ENCODE data around the gene STPG2. TPM values are rescaled to one million over a fixed set of nuclear protein-coding genes. Genes with fewer than 3 reads are reported as not detected.

STPG2 gene
- total and polyA plus RNA-seq, 10 of the 15 experiments (the other 5 are each of a cell fraction or from before 2014, with no cell fraction given) = 0.13 to 0.24 TPM; not detected in 8

GRCh38 chr4:97762115-97762512 is 381.2 kb downstream of the STPG2 start:
- H3K4me2 ChIP-seq (ENCODE audit: control insufficient read depth, insufficient read depth) = no peak overlapping the region
- H3K9ac ChIP-seq (ENCODE audit: control insufficient read depth, insufficient read depth, low read length) = no peak overlapping the region
- no peaks in the 10 kb centered on the region for H3K9me3 ChIP-seq (replicated peaks; ENCODE audit: control insufficient read depth, insufficient read depth, low read length)
- no peak overlapping the region for H2AFZ ChIP-seq (ENCODE audit: control insufficient read depth, low read depth, low read length)
- intact Hi-C loops (cut with micrococcal nuclease; ENCODE audit: unreplicated experiment) = no loop called here
- no peaks in the 10 kb centered on the region for H3K4me1 ChIP-seq (ENCODE audit: control insufficient read depth, insufficient read depth, low read length)
- no peak overlapping the region for H3K27ac ChIP-seq (ENCODE audit: control insufficient read depth, insufficient read depth)
- no peaks in the 10 kb centered on the region for H3K27me3 ChIP-seq (replicated peaks in 1 of 2; ENCODE audit: control insufficient read depth in 2 of 2, insufficient read depth in 2 of 2, low read length in 1 of 2)
- H4K20me1 ChIP-seq (ENCODE audit: control insufficient read depth, insufficient read depth) = no peaks in the 10 kb centered on the region
- H3K79me2 ChIP-seq (ENCODE audit: control insufficient read depth, insufficient read depth, low read length) = no peaks in the 10 kb centered on the region
- no peak for DNase-seq (ENCODE audit: low read depth, low spot score)
- BruUV-seq (replicated peaks) = no TSS peak
- in situ Hi-C loops (cut with MboI) = no loop called here
- no peak for FAIRE-seq
- ChIA-PET RAD21 (ENCODE audit: unreplicated experiment) (no interaction called here), SMC1A (ENCODE audit: uncharacterized antibody, unreplicated experiment) (interaction anchor here (1.0 kb wide), 1 partner anchor 14 kb away, joined by 3 read pairs; no protein-coding TSS in a partner anchor), POLR2A (no interaction called here), CTCF (interaction anchor here (1.3 kb wide), 1 partner anchor 8 kb away, joined by 4 read pairs; no protein-coding TSS in a partner anchor)
- no peak overlapping the region for H3K4me3 ChIP-seq
- no peaks in the 10 kb centered on the region for H3K36me3 ChIP-seq (ENCODE audit: control insufficient read depth in 2 of 2, insufficient read depth in 2 of 2, low read length in 1 of 2)
- WGBS (ENCODE audit: insufficient coverage, insufficient replicate concordance, low lambda C conversion rate, missing lambda C conversion rate) = 0% methylated on average over 1 of the region's 1 CpG
- TF ChIP-seq ZBTB33 (IDR thresholded peaks at IDR 0.05) (no peak), POLR2AphosphoS2 (IDR thresholded peaks at IDR 0.05; ENCODE audit: low read depth, low read length) (no peak), KDM1A (IDR thresholded peaks at IDR 0.05; ENCODE audit: borderline replicate concordance) (no peak), NR2C1 (IDR thresholded peaks at IDR 0.05) (no peak), SKIL (IDR thresholded peaks at IDR 0.05; ENCODE audit: low read depth, poor library complexity, severe bottlenecking) (no peak), TAF1 (IDR thresholded peaks at IDR 0.05; ENCODE audit: borderline replicate concordance, low read depth, low read length) (no peak), IRF5 (IDR thresholded peaks at IDR 0.05; ENCODE audit: borderline replicate concordance) (no peak), NKRF (conservative IDR thresholded peaks at IDR 0.05) (no peak), FOS (IDR thresholded peaks at IDR 0.05; ENCODE audit: borderline replicate concordance, extremely low read depth, insufficient read length) (no peak), BCL3 (IDR thresholded peaks at IDR 0.05; ENCODE audit: borderline replicate concordance, insufficient read depth, low read depth, low read length, poor library complexity, severe bottlenecking) (no peak)
- no peak for ATAC-seq
